Vagina (tissue), 2 donors: ENCODE data around the gene NR3C2. TPM values are rescaled to one million over a fixed set of nuclear protein-coding genes. Genes with fewer than 3 reads are reported as not detected.

ENCODE experiments used
- DNase-seq, 2 donors: peaks; one replicate each; pipeline ENCODE4 v3.0.0-alpha.2; 2017; ENCODE audit errors: extremely low spot score in 2 of 2
- H3K27ac ChIP-seq: fragments of 200-600 bp; sonication (generic); one replicate; pipeline ENCODE4 v1.5.1; 2019
- H3K27me3 ChIP-seq: fragments of 200-600 bp; sonication (generic); one replicate; pipeline ENCODE4 v1.5.1; 2019
- H3K36me3 ChIP-seq, 2 donors: fragments of 200-600 bp; sonication (generic); one replicate each; pipeline ENCODE4 v1.5.1; 2017 to 2019
- H3K4me1 ChIP-seq: fragments of 200-600 bp; sonication (generic); one replicate; pipeline ENCODE4 v1.5.1; 2019
- H3K4me3 ChIP-seq, 2 donors: fragments of 200-600 bp; sonication (generic); 1 replicate in 1 of 2; 2 replicates in 1 of 2; pipeline ENCODE4 v1.5.1; 2016 to 2019
- H3K9me3 ChIP-seq: fragments of 200-600 bp; sonication (generic); one replicate; pipeline ENCODE4 v1.5.1; 2019
- CTCF ChIP-seq, 3 experiments: fragments of 450-650 bp in 2 of 3; fragments of 200-600 bp in 1 of 3; sonication (generic) in 1 of 3; IDR thresholded peaks; one replicate each; pipeline ENCODE4 v1.5.1; 2017 to 2019; ENCODE audit warnings: antibody characterized with exemption in 3 of 3, mild to moderate bottlenecking in 2 of 3, moderate library complexity in 2 of 3
- POLR2A ChIP-seq, 2 donors: fragments of 450-650 bp; IDR thresholded peaks; one replicate each; pipeline ENCODE4 v1.6.1; 2017; ENCODE audit warnings: antibody characterized with exemption in 2 of 2, mild to moderate bottlenecking in 2 of 2, moderate library complexity in 2 of 2
- POLR2AphosphoS5 ChIP-seq, 2 donors: sonication (generic); formaldehyde crosslinking; IDR thresholded peaks; one replicate each; pipeline ENCODE4 v1.9.0; 2017; ENCODE audit warnings: antibody characterized with exemption in 2 of 2, mild to moderate bottlenecking in 2 of 2, low read depth in 1 of 2; ENCODE audit not compliant: insufficient read depth in 1 of 2
- intact Hi-C: fragments of 100-400 bp; cut with DNase I; formaldehyde crosslinking; loops from one replicate; pipeline ENCODE4 v1.15.1; 2023
- total RNA-seq: library from RNA; depleted of rRNA; stranded (reverse); fragments of >200 nt; gene quantifications from one replicate; pipeline ENCODE4 v1.2.3, GENCODE V29; 2016

Gene NR3C2
- total RNA-seq, 1 donor from 2014 or later, result 9.6 TPM

- TF ChIP-seq POLR2A (IDR thresholded peaks at IDR 0.05), result no peak
- no peak for TF ChIP-seq CTCF (IDR thresholded peaks at IDR 0.05)
- no peak for TF ChIP-seq POLR2AphosphoS5 (IDR thresholded peaks at IDR 0.05; ENCODE audit: insufficient read depth in 1 of 2, low read depth in 1 of 2)
- intact Hi-C loops, result no loop called here
- H3K4me3 ChIP-seq, result no peak overlapping the region
- H3K27me3 ChIP-seq, result no peaks in the 10 kb centered on the region
- H3K27ac ChIP-seq, result no peak overlapping the region
- no peaks in the 10 kb centered on the region for H3K36me3 ChIP-seq
- H3K9me3 ChIP-seq, result no peaks in the 10 kb centered on the region
- H3K4me1 ChIP-seq, result peaks cover 23% of the 10 kb centered on the region
- DNase-seq, result no peak
Measured at GRCh38 chr4:148283665-148284064, 158.5 kb downstream of the NR3C2 start.

GRCh38 chr4:148278310-148278709 lies 163.9 kb downstream of the NR3C2 start:
- H3K9me3 ChIP-seq, result no peaks in the 10 kb centered on the region
- H3K27me3 ChIP-seq, result no peaks in the 10 kb centered on the region
- no peak for DNase-seq
- no peak overlapping the region for H3K27ac ChIP-seq
- intact Hi-C loops, result no loop called here
- H3K4me1 ChIP-seq, result peaks cover 10% of the 10 kb centered on the region
- H3K36me3 ChIP-seq, result no peaks in the 10 kb centered on the region
- TF ChIP-seq POLR2A (IDR thresholded peaks at IDR 0.05) (no peak), CTCF (IDR thresholded peaks at IDR 0.05) (no peak), POLR2AphosphoS5 (IDR thresholded peaks at IDR 0.05; ENCODE audit: insufficient read depth in 1 of 2, low read depth in 1 of 2) (no peak)
- no peak overlapping the region for H3K4me3 ChIP-seq

DNA sequence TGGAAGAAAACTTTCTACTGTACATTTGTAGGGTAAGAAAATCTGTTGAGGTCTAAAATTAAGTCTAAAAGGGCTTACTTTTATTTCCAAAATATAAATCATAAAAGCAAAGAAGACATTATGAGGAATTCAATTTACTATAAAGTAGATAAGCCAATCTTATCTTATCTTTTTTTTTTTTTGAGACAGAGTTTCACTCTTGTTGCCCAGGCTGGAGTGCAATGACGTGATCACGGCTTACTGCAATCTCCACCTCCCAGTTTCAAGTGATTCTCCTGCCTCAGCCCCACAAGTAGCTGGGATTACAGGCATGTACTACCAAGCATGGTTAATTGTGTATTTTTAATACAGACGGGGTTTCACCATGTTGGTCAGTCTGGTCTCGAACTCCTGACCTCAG lies 166.9 kb downstream of the NR3C2 start:
- intact Hi-C loops, result no loop called here
- no peak for DNase-seq
- H3K36me3 ChIP-seq, result no peaks in the 10 kb centered on the region
- H3K27me3 ChIP-seq, result no peaks in the 10 kb centered on the region
- H3K9me3 ChIP-seq, result no peaks in the 10 kb centered on the region
- no peak overlapping the region for H3K27ac ChIP-seq
- peaks cover 8% of the 10 kb centered on the region for H3K4me1 ChIP-seq
- TF ChIP-seq POLR2AphosphoS5 (IDR thresholded peaks at IDR 0.05; ENCODE audit: insufficient read depth in 1 of 2, low read depth in 1 of 2) (no peak), POLR2A (IDR thresholded peaks at IDR 0.05) (no peak), CTCF (IDR thresholded peaks at IDR 0.05) (no peak)
- H3K4me3 ChIP-seq, result no peak overlapping the region

DNA sequence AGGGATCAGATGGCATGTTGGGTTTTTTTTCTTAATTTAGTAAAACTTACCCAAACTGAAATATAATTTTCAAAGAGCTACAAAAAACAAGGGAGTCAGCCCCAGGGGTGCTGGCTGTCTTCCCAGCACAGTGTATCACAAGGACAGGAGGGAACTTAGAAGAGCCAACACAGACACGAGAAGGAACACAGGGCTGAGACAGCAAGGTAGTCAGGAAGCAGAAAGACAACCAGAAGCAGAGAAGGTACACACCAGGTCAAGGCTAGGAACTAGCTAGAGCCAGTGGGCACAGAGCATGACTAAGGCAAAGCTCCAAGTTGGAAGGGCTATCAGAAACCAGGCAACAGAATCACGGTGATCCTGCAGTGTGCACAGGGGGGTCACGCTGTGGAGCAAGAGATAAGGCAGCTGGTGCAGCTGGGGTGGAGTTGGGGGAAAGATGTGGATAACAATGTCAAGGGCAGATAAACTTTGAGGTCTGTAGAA lies 168.7 kb downstream of the NR3C2 start:
- DNase-seq, result no peak
- intact Hi-C loops, result no loop called here

More for the DNA sequence above, 168.7 kb downstream of the NR3C2 start:
- Histone ChIP-seq H3K27ac (no peak overlapping the region), H3K36me3 (no peaks in the 10 kb centered on the region), H3K27me3 (no peaks in the 10 kb centered on the region), H3K4me1 (peaks cover 8% of the 10 kb centered on the region), H3K9me3 (no peaks in the 10 kb centered on the region), H3K4me3 (no peak overlapping the region)
- no peak for TF ChIP-seq POLR2AphosphoS5 (IDR thresholded peaks at IDR 0.05; ENCODE audit: insufficient read depth in 1 of 2, low read depth in 1 of 2)
- no peak for TF ChIP-seq CTCF (IDR thresholded peaks at IDR 0.05)
- TF ChIP-seq POLR2A (IDR thresholded peaks at IDR 0.05), result no peak
